PC-3 (cell line): ENCODE measurements around the gene ZFYVE28. TPM values are rescaled to one million over a fixed set of nuclear protein-coding genes. Genes with fewer than 3 reads are reported as not detected.

Source experiments
- ATAC-seq: fragments of 200-7000 bp; cut with Tn5 transposase; 2 replicates; pipeline ENCODE4 v1.9.1; 2020; ENCODE audit warnings: mild to moderate bottlenecking, moderate library complexity
- BruUV-seq: library from RNA; stranded (reverse); fragments of 400-500 nt; replicated peaks from 2 replicates; lab custom pipeline; 2021; lab: Mats Ljungman, UMichigan
- CTCF ChIA-PET: fragments of 300-600 bp; sonication (Branson Sonifier 250); formaldehyde crosslinking; loops from one replicate; lab custom pipeline; 2022; ENCODE audit warnings: antibody characterized with exemption; lab: Charles Lee
- POLR2A ChIA-PET: fragments of 300-600 bp; sonication (Branson Sonifier 250); formaldehyde crosslinking; loops from one replicate; lab custom pipeline; 2022; ENCODE audit warnings: antibody characterized with exemption; ENCODE audit not compliant: unreplicated experiment; lab: Charles Lee
- DNase-seq: peaks from one replicate; pipeline ENCODE4 v3.0.0-alpha.2; 2015
- H2AFZ ChIP-seq: fragments of 300-600 bp; sonication (generic); 2 replicates; pipeline ENCODE4 v1.6.0; 2016; ENCODE audit warnings: antibody characterized with exemption, low read length
- H3F3A ChIP-seq: fragments of 300-600 bp; sonication (generic); one replicate; pipeline ENCODE4 v1.6.0; 2017; ENCODE audit warnings: antibody characterized with exemption, low read length, control low read depth, mild to moderate bottlenecking; ENCODE audit not compliant: unreplicated experiment
- H3K27ac ChIP-seq: fragments of 300-600 bp; sonication (generic); 2 replicates; pipeline ENCODE4 v1.5.1; 2016; ENCODE audit warnings: mild to moderate bottlenecking, low read length
- H3K27me3 ChIP-seq: fragments of 300-600 bp; sonication (generic); 2 replicates; pipeline ENCODE4 v1.6.1; 2016; ENCODE audit warnings: low read length, mixed read lengths
- H3K36me3 ChIP-seq: fragments of 300-600 bp; sonication (generic); 2 replicates; pipeline ENCODE4 v1.6.1; 2016; ENCODE audit warnings: low read depth, mixed run types, low read length, mixed read lengths
- H3K4me1 ChIP-seq: fragments of 300-600 bp; sonication (generic); 2 replicates; pipeline ENCODE4 v1.5.1; 2016; ENCODE audit warnings: low read length; ENCODE audit not compliant: insufficient read depth
- H3K4me2 ChIP-seq: fragments of 300-600 bp; sonication (generic); 2 replicates; pipeline ENCODE4 v1.6.0; 2016; ENCODE audit warnings: low read length
- H3K4me3 ChIP-seq: fragments of 300-600 bp; sonication (generic); 2 replicates; pipeline ENCODE4 v1.5.1; 2016; ENCODE audit warnings: mild to moderate bottlenecking, low read length, mixed read lengths
- H3K79me2 ChIP-seq: fragments of 300-600 bp; sonication (generic); 2 replicates; pipeline ENCODE4 v1.6.1; 2017; ENCODE audit warnings: low read length, mixed read lengths
- H3K9ac ChIP-seq: fragments of 300-600 bp; sonication (generic); 2 replicates; pipeline ENCODE4 v1.6.0; 2016; ENCODE audit warnings: mild to moderate bottlenecking, low read length
- H3K9me2 ChIP-seq: fragments of 300-600 bp; sonication (generic); replicated peaks from 2 replicates; pipeline ENCODE4 v1.6.1; 2016; ENCODE audit warnings: mixed run types, low read length, mixed read lengths
- H3K9me3 ChIP-seq: fragments of 300-600 bp; sonication (generic); 2 replicates; pipeline ENCODE4 v1.6.1; 2016; ENCODE audit warnings: low read length, mixed read lengths
- H4K20me1 ChIP-seq: fragments of 300-600 bp; sonication (generic); 2 replicates; pipeline ENCODE4 v1.6.1; 2016; ENCODE audit warnings: low read length, mixed read lengths
- EZH2 ChIP-seq: fragments of 300-600 bp; sonication (generic); IDR thresholded peaks from one replicate; pipeline ENCODE4 v1.6.1; 2017; ENCODE audit warnings: antibody characterized with exemption, mild to moderate bottlenecking, low read length; ENCODE audit not compliant: unreplicated experiment
- EZH2phosphoT487 ChIP-seq: fragments of 300-600 bp; sonication (generic); IDR thresholded peaks from 2 replicates; pipeline ENCODE4 v1.6.1; 2018; ENCODE audit warnings: mild to moderate bottlenecking, antibody characterized with exemption, low read length, borderline replicate concordance
- intact Hi-C: fragments of 100-400 bp; cut with micrococcal nuclease; formaldehyde crosslinking; loops from 2 replicates; pipeline ENCODE4 v1.9.0; 2023
- total RNA-seq: library from RNA; depleted of rRNA; stranded (reverse); fragments of >200 nt; gene quantifications from 2 replicates; pipeline ENCODE4 v1.2.3, GENCODE V29; 2014
- TF ChIP-seq, protein P1 (sequence below): fragments of 300-600 bp; sonication (generic); conservative IDR thresholded peaks from 2 replicates; pipeline ENCODE4 v1.5.1; 2017; ENCODE audit warnings: antibody characterized with exemption, low read depth, mild to moderate bottlenecking, low read length

Gene ZFYVE28
- total RNA-seq, 1 experiment from 2014 or later = 8.0 TPM

DNA sequence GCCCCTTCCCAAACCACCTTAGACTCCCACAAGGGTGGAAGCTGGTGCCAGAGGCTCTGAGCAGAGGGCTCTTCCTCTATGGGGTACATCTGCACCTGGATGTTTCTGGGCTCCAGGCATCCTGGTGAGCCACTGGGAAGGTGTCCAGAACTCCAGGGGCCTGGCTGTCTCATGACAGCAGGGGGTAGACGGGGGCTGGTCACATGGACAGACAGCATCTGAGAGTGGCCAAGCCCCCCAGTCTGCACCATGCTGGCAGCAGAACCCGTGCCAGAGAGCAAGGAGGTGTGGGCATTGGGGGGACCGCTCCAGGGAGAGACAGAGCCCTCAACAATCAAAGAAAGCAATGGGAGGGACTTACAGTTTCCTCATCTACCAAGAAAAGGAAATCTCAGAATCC lies 39.5 kb downstream of the ZFYVE28 start:
- Histone ChIP-seq H3K9ac (no peak overlapping the region), H3K4me1 (no peaks in the 10 kb centered on the region), H3K9me3 (no peaks in the 10 kb centered on the region), H3K4me3 (no peak overlapping the region), H3K79me2 (no peaks in the 10 kb centered on the region), H2AFZ (no peak overlapping the region), H3F3A (no peaks in the 10 kb centered on the region), H4K20me1 (no peaks in the 10 kb centered on the region), H3K9me2 (no peaks in the 10 kb centered on the region), H3K4me2 (no peak overlapping the region), H3K27ac (no peak overlapping the region), H3K27me3 (no peaks in the 10 kb centered on the region), H3K36me3 (no peaks in the 10 kb centered on the region)
- ATAC-seq = no peak
- no peak for DNase-seq
- intact Hi-C loops = no loop called here
- ChIA-PET POLR2A (no interaction called here), CTCF (no interaction called here)
- TF ChIP-seq EZH2 = no peak
- TF ChIP-seq, protein P1, sequence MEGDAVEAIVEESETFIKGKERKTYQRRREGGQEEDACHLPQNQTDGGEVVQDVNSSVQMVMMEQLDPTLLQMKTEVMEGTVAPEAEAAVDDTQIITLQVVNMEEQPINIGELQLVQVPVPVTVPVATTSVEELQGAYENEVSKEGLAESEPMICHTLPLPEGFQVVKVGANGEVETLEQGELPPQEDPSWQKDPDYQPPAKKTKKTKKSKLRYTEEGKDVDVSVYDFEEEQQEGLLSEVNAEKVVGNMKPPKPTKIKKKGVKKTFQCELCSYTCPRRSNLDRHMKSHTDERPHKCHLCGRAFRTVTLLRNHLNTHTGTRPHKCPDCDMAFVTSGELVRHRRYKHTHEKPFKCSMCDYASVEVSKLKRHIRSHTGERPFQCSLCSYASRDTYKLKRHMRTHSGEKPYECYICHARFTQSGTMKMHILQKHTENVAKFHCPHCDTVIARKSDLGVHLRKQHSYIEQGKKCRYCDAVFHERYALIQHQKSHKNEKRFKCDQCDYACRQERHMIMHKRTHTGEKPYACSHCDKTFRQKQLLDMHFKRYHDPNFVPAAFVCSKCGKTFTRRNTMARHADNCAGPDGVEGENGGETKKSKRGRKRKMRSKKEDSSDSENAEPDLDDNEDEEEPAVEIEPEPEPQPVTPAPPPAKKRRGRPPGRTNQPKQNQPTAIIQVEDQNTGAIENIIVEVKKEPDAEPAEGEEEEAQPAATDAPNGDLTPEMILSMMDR = no peak
- no peak for TF ChIP-seq EZH2phosphoT487
- BruUV-seq = no TSS peak

DNA sequence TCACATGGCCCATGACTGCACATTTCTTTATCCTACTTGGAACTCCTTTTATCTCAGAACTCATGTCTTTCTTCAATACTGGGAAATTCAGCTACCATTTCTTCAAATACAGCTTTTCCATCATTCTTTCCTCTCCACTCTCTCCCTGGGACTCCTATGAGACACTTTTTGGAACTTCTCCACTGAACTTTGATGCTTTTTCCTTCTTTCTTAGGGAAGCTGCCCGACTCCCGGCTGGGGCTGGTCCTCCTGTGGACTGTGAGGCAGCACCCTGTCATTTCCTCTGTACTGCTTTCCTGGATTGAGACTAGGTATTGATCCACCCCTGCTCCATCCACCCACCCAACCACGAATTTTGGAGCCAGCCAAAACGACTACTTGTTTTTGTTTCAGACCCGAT lies 40.0 kb downstream of the ZFYVE28 start:
- ChIA-PET CTCF (no interaction called here), POLR2A (no interaction called here)
- no TSS peak for BruUV-seq
- Histone ChIP-seq H3K79me2 (no peaks in the 10 kb centered on the region), H3K9me3 (no peaks in the 10 kb centered on the region), H3K9me2 (no peaks in the 10 kb centered on the region), H3K27me3 (no peaks in the 10 kb centered on the region), H3F3A (no peaks in the 10 kb centered on the region), H3K36me3 (no peaks in the 10 kb centered on the region), H4K20me1 (no peaks in the 10 kb centered on the region), H2AFZ (no peak overlapping the region), H3K9ac (no peak overlapping the region), H3K4me2 (no peak overlapping the region), H3K27ac (no peak overlapping the region), H3K4me3 (no peak overlapping the region), H3K4me1 (no peaks in the 10 kb centered on the region)
- TF ChIP-seq EZH2 = no peak
- TF ChIP-seq EZH2phosphoT487 = no peak
- TF ChIP-seq, protein P1 = no peak
- intact Hi-C loops = no loop called here
- DNase-seq (no peak), ATAC-seq (no peak)

DNA sequence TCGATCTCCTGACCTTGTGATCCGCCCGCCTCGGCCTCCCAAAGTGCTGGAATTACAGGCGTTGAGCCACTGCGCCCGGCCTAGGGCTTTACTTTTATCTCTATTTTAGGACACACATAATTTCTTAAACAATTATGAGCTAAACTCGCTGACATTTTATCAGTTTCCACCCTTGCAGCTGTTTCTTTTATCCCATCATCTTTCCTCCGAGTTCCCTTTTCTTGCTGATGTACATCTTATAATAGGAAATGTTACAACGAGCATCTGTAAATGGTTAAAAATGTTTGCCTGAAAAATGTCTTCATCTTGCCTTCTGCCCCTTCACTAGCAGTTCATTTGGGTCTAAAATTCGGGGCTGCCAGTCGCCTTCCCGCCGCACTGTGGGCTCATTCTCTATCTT lies 41.2 kb downstream of the ZFYVE28 start:
- no peaks in the 10 kb centered on the region for H3K9me3 ChIP-seq
- intact Hi-C loops = no loop called here
- no peaks in the 10 kb centered on the region for H3K9me2 ChIP-seq
- no peaks in the 10 kb centered on the region for H3K79me2 ChIP-seq
- H3K36me3 ChIP-seq = no peaks in the 10 kb centered on the region
- no peak overlapping the region for H3K4me2 ChIP-seq
- H3F3A ChIP-seq = no peaks in the 10 kb centered on the region
- no peaks in the 10 kb centered on the region for H4K20me1 ChIP-seq
- ChIA-PET POLR2A (no interaction called here), CTCF (no interaction called here)
- no peaks in the 10 kb centered on the region for H3K27me3 ChIP-seq
- H2AFZ ChIP-seq = no peak overlapping the region
- TF ChIP-seq EZH2phosphoT487 = no peak
- no peak for TF ChIP-seq EZH2
- H3K4me3 ChIP-seq = no peak overlapping the region
- no TSS peak for BruUV-seq
- ATAC-seq (no peak), DNase-seq (no peak)
- H3K4me1 ChIP-seq = no peaks in the 10 kb centered on the region
- H3K27ac ChIP-seq = no peak overlapping the region
- H3K9ac ChIP-seq = no peak overlapping the region
